RWPE1 (cell line): ENCODE results near the gene CREM.
"Not testable (repeated sequence)": the region's sequence is repeated elsewhere in the genome, so short reads cannot be mapped to it uniquely, and the experiment has no call there.

Experiments
- CTCF ChIA-PET: fragments of 350-600 bp; sonication (Branson Sonifier 250); formaldehyde crosslinking; extraction: SDS; loops from one replicate; lab custom pipeline; 2021; lab: Yijun Ruan, JAX
- POLR2A ChIA-PET: fragments of 400-600 bp; formaldehyde crosslinking; extraction: SDS; loops from one replicate; lab custom pipeline; 2020; ENCODE audit warnings: antibody characterized with exemption; ENCODE audit not compliant: low non-redundant PET; lab: Yijun Ruan, JAX
- DNase-seq: peaks from one replicate; pipeline ENCODE4 v3.0.0; 2012; ENCODE audit warnings: low spot score
- H3K27ac ChIP-seq: fragments of 450-650 bp; 2 replicates; pipeline ENCODE4 v1.5.1; 2017
- CTCF ChIP-seq: fragments of 450-650 bp; conservative IDR thresholded peaks from 2 replicates; pipeline ENCODE4 v1.5.1; 2017; ENCODE audit warnings: low read depth, mild to moderate bottlenecking

CREM gene

GRCh38 chr10:35126530-35127288 lies at the start of gene CREM:
CREM (plus strand) TSS chr10:35126846; CDS start chr10:35137836, 10,990 bp downstream.
- ChIA-PET POLR2A (interaction anchor here (0.5 to 1.0 kb wide), 4 partner anchors 69 to 1708 kb away, joined by 4 to 12 read pairs (median 8); no protein-coding TSS in a partner anchor), CTCF (interaction anchor here (0.6 to 1.6 kb wide), 7 partner anchors 8 to 1375 kb away, joined by 3 to 7 read pairs (median 5); no protein-coding TSS in a partner anchor)
- peak; percentile 86 for TF ChIP-seq CTCF
- H3K27ac ChIP-seq: peak within 1 kb of the TSS; percentile 98
- peak; percentile 97 for DNase-seq

GRCh38 chr10:35079265-35079664 lies 47.4 kb upstream of the CREM start:
- TF ChIP-seq CTCF: no peak
- no peak for DNase-seq
- H3K27ac ChIP-seq: no peak overlapping the region
- ChIA-PET POLR2A (no interaction called here), CTCF (no interaction called here)

GRCh38 chr10:35079763-35080162 lies 46.9 kb upstream of the CREM start:
- peak; percentile 50 for DNase-seq
- no peak for TF ChIP-seq CTCF
- ChIA-PET CTCF (interaction anchor here (0.6 kb wide), 1 partner anchor 30 kb away, joined by 5 read pairs; no protein-coding TSS in a partner anchor), POLR2A (no interaction called here)
- H3K27ac ChIP-seq: no peak overlapping the region

GRCh38 chr10:35080261-35080660 lies 46.4 kb upstream of the CREM start:
- CTCF ChIA-PET: interaction anchor here (0.6 kb wide), 1 partner anchor 30 kb away, joined by 5 read pairs; no protein-coding TSS in a partner anchor
- peak overlapping the region; percentile 54 for H3K27ac ChIP-seq
- POLR2A ChIA-PET: not testable (repeated sequence)

GRCh38 chr10:35083242-35083641 lies 43.4 kb upstream of the CREM start:
- ChIA-PET POLR2A (no interaction called here), CTCF (interaction anchor here (0.6 kb wide), 1 partner anchor 44 kb away, joined by 4 read pairs; no protein-coding TSS in a partner anchor)
- no peak for DNase-seq
- no peak for TF ChIP-seq CTCF
- no peak overlapping the region for H3K27ac ChIP-seq

More at GRCh38 chr10:35080261-35080660, 46.4 kb upstream of the CREM start:
- DNase-seq: not testable (repeated sequence)

- POLR2A ChIA-PET: no interaction called here
- CTCF ChIA-PET: no interaction called here
- no peak for TF ChIP-seq CTCF
- DNase-seq: peak; percentile 33
- peak overlapping the region; percentile 83 for H3K27ac ChIP-seq
Observed at GRCh38 chr10:35089611-35090161, 37.0 kb upstream of the CREM start.
